KOPT-K1 (cell line): ENCODE measurements around the gene DPP10.

Experiments
- H3K27ac ChIP-seq: fragments of 200-600 bp; sonication (generic); 2 replicates; pipeline ENCODE4 v1.5.1; 2016; ENCODE audit warnings: antibody characterized with exemption, mild to moderate bottlenecking, low read depth, low read length; ENCODE audit not compliant: poor library complexity, severe bottlenecking
- H3K36me3 ChIP-seq: fragments of 200-600 bp; sonication (generic); 2 replicates; pipeline ENCODE4 v1.5.1; 2017; ENCODE audit warnings: antibody characterized with exemption, mild to moderate bottlenecking, low read length, moderate library complexity; ENCODE audit not compliant: insufficient read depth
- H3K9me3 ChIP-seq: fragments of 200-600 bp; sonication (generic); 2 replicates; pipeline ENCODE4 v1.5.1; 2017; ENCODE audit warnings: antibody characterized with exemption, low read length, mild to moderate bottlenecking; ENCODE audit not compliant: insufficient read depth, poor library complexity, severe bottlenecking

The DPP10 gene

DNA sequence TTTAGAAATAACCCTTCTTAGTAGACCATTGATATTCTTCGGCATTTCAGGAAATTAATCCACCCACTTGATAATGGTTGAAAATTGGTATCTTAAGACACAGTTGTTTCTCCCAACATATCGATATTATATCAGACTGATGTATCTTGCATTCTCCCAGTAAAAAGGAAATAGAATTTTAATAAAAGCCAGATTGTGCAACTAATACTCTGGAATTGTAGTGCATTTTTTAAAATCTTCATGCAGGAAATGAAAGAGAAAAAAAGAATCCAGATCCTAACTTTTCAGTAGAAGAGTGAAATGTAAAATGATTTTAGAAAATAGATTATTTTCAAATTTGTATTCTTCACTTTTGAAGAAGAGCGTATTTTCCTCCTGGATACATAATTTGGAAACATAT, 1168.4 kb downstream of the DPP10 start:
- Histone ChIP-seq H3K27ac (no peak overlapping the region), H3K36me3 (no peaks in the 10 kb centered on the region), H3K9me3 (no peaks in the 10 kb centered on the region)

DNA sequence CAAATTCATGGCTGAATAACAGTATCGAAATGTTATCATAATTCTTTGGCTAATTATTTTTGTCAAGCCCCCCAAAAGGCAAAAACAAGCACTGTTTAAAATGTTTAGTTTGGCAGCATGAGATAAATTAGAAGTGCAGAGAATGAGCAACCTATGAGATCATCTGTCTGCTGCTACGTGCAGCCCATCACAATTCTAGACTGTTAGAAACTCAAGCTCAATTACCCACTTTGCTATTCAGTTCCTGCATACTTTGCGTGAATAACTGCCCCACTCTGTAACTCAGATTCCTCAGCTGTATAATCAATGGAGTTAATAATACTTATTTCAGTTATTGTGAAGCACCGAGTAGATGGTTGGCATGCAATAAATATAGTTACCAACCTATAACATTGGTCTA, 1181.9 kb downstream of the DPP10 start:
- H3K9me3 ChIP-seq: no peaks in the 10 kb centered on the region
- no peak overlapping the region for H3K27ac ChIP-seq
- H3K36me3 ChIP-seq: no peaks in the 10 kb centered on the region

DNA sequence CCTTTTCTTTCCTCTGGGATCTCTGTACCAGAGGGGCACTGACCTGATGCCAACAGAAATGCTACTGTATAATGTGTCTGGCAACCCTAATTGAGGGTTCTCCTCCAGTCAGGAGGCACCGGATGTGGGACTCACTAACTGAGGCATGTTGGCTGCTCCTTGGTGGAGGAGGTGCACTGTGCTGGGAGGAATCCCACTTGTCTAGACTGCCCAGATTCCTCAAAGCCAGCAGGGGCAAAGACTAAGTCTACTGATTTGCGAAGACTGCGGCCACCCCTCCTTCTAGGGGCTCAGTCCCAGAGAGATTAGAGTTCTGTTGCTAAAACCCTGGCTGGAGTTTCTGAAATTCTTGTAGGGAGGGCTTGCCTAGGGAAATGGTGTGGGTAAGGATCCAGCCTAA, 1192.1 kb downstream of the DPP10 start:
- Histone ChIP-seq H3K27ac (no peak overlapping the region), H3K36me3 (no peaks in the 10 kb centered on the region), H3K9me3 (no peaks in the 10 kb centered on the region)

DNA sequence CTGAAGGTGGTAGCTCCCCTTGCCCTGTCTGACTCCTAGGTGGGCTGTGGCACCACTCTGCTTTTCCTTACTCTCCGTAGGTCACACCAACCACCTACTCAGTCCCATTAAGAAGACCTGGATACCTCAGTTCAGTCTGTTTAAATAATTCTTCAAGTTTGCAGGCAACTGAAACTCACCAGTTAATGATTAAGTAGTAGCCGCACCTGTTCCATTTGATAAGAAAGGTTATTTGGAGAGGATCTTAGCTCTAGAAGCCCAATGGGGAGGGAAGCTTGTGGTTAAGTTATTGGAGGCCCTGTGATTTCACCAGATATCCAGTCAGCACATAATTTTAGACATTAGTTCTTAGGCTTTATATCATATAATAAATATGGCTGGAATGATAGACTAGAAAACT, 1193.0 kb downstream of the DPP10 start:
- Histone ChIP-seq H3K27ac (no peak overlapping the region), H3K9me3 (no peaks in the 10 kb centered on the region), H3K36me3 (no peaks in the 10 kb centered on the region)

- Histone ChIP-seq H3K9me3 (no peaks in the 10 kb centered on the region), H3K36me3 (no peaks in the 10 kb centered on the region)
These were observed 1207.3 kb downstream of the DPP10 start for GRCh38 chr2:115649731-115650130.

DNA sequence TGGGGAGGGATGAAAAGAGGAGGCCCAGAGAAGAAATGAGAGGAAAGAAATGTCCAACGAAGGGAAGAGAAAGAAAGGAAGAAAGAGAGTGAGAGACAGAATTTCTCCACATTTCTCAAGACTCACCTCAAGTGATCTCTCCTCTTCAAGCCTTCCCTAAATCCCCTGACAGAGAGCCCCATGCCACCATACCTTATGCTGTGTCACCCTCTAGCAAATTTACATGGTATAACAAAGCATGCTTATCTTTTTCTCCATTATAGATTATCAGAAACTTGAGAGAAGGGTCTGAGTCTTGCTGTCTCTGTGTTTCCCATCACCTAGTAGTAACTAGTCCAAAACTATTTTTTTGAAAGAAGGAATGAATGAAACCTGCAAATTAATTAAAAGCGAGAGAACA, 1208.4 kb downstream of the DPP10 start:
- H3K36me3 ChIP-seq: no peaks in the 10 kb centered on the region
- H3K9me3 ChIP-seq: no peaks in the 10 kb centered on the region
- H3K27ac ChIP-seq: no peak overlapping the region

More at GRCh38 chr2:115649731-115650130, 1207.3 kb downstream of the DPP10 start:
- no peak overlapping the region for H3K27ac ChIP-seq

DNA sequence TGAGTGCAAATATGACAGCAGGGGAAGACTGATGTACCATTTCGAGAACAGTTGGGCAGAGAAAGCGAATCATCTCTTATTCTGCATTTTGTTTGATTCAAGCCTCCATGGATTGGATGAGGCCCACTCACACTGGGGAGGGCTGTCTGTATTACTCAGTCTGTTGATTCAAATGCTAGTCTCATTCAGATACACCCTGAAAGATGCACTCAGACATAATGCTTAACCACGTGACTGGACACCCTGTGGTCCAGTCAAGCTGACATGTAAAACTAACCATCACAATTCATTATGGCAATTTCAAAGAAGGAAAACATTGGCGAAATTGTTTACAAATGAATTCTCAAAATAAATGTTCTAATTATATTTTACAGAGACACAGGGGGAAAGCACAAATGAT, 1210.2 kb downstream of the DPP10 start:
- no peaks in the 10 kb centered on the region for H3K36me3 ChIP-seq
- no peak overlapping the region for H3K27ac ChIP-seq
- H3K9me3 ChIP-seq: no peaks in the 10 kb centered on the region

- Histone ChIP-seq H3K36me3 (no peaks in the 10 kb centered on the region), H3K27ac (no peak overlapping the region)
These were observed 1211.9 kb downstream of the DPP10 start for GRCh38 chr2:115654362-115654761.

DNA sequence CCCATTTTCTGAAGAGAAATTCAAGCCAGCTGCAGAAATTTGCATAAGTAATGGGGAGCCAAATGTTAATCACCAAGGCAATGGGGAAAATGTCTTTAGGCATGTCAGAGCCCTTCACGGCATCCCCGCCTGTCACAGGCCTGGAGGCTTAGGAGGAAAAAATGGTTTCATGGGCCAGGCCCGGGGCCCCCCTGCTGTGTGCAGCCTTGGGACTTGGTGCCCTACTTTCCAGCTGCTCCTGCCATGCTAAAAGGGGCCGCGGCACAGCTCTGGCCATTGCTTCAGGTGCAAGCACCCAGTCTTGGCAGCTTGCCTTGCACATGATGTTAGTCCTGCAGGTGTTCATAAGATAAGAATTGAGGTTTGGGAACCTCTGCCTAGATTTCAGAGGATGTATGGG, 1235.7 kb downstream of the DPP10 start:
- peaks cover 18% of the 10 kb centered on the region for H3K9me3 ChIP-seq
- no peak overlapping the region for H3K27ac ChIP-seq
- no peaks in the 10 kb centered on the region for H3K36me3 ChIP-seq

More at GRCh38 chr2:115654362-115654761, 1211.9 kb downstream of the DPP10 start:
- H3K9me3 ChIP-seq: no peaks in the 10 kb centered on the region

DNA sequence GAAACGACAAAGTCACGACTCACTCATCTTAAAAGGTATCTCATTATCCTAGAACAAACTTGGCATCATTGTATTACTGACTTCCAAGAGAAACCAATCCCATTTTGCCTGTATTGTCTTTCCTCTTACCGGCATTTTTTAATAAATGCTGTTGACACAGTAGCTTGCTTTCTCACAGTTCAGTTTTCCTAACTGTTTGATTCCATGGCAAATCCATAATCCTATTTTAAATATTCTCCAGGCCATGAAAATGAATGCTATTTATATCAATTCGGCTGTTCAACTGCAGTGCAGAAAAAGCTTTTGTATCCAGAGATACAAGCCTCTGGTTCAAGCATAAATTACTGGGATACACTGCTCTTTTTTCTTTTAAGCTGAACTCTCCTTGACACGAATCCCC, 1241.9 kb downstream of the DPP10 start:
- H3K9me3 ChIP-seq: no peaks in the 10 kb centered on the region
- H3K27ac ChIP-seq: no peak overlapping the region
- no peaks in the 10 kb centered on the region for H3K36me3 ChIP-seq

GRCh38 chr2:115691409-115691808, 1249.0 kb downstream of the DPP10 start:
- Histone ChIP-seq H3K9me3 (no peaks in the 10 kb centered on the region), H3K27ac (no peak overlapping the region), H3K36me3 (no peaks in the 10 kb centered on the region)

- H3K27ac ChIP-seq: no peak overlapping the region
- H3K9me3 ChIP-seq: no peaks in the 10 kb centered on the region
- no peaks in the 10 kb centered on the region for H3K36me3 ChIP-seq
These were observed 1252.2 kb downstream of the DPP10 start for GRCh38 chr2:115694651-115695050.

DNA sequence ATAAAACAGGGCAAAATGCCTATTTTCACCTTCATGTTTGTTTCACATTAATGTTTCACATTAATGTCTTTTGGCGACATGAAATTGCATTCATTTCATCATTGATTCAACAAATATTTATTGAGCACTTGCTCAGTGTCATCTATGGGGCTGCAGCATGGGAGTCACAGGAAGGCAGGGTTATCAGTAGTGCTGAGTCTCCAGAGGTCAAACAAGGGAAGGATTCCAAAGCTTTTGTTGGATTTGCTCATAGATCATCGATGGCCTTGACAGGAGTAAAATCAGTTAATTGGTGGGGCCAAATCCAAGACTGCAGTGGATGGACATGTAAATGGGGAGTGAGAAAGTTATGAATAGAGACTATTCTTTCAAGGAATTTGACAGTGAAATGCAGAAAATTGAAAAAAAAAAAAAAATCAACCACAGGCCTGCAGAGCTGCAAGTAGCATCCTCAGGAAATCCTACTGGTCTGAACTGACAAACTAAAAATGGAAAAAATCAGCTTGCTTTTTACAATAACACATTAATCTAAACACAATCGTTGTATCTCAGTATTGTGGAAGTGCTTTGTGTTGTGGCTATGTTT, 1290.8 kb downstream of the DPP10 start:
- no peak overlapping the region for H3K27ac ChIP-seq
- no peaks in the 10 kb centered on the region for H3K36me3 ChIP-seq
- H3K9me3 ChIP-seq: no peaks in the 10 kb centered on the region

DNA sequence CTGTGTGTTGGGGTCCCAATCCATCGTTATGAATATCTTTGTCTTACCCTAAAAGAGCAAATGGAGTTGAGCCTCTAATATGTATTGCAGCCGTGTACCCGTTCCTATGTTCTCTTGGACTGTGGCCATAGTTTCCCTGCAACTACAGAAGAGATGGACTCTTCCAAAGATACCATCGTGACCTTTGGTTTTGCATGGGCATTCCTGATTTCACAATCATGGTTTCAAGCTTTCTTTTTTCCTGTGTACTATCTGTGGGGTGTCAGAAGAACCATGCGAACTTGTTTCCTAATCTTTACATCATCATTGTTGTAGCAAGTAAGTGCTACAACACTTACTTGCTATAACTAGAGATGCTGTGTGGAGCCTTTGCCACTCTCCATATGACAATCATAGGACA, 1295.7 kb downstream of the DPP10 start:
- no peaks in the 10 kb centered on the region for H3K36me3 ChIP-seq
- no peaks in the 10 kb centered on the region for H3K9me3 ChIP-seq
- H3K27ac ChIP-seq: no peak overlapping the region

DNA sequence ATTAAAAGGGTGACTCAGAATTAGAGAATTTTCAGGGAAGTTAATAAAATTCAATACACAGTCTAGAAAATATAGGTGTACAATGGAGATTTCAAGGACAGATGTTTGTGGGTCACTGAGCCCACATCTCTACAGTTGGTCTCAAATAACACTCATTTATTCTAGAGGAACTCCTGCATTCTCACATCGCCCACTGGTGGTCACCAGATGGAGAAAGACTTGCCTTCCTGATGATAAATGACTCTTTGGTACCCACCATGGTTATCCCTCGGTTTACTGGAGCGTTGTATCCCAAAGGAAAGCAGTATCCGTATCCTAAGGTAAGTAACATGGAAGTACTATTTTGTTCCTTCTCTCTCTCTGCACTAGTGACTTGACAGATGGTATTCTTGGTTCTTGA, 1297.1 kb downstream of the DPP10 start:
- Histone ChIP-seq H3K9me3 (no peaks in the 10 kb centered on the region), H3K36me3 (no peaks in the 10 kb centered on the region), H3K27ac (no peak overlapping the region)

- Histone ChIP-seq H3K9me3 (no peaks in the 10 kb centered on the region), H3K27ac (no peak overlapping the region), H3K36me3 (no peaks in the 10 kb centered on the region)
These were observed 1303.7 kb downstream of the DPP10 start for GRCh38 chr2:115746151-115746550.
